CD4-positive, alpha-beta T cell treated with Interleukin-10 for 1 hour (primary cell): ENCODE measurements around the gene ENOSF1.
"Not testable (repeated sequence)": the region's sequence is repeated elsewhere in the genome, so short reads cannot be mapped to it uniquely, and the experiment has no call there.

Source experiments
- DNase-seq: peaks from one replicate; pipeline ENCODE4 v3.0.0-alpha.2; 2020

ENOSF1 gene

GRCh38 chr18:703213-703967, 9.0 kb downstream of the ENOSF1 start:
- DNase-seq = no peak

GRCh38 chr18:697800-698199, 14.6 kb downstream of the ENOSF1 start:
- DNase-seq = no peak

GRCh38 chr18:697012-697411, 15.4 kb downstream of the ENOSF1 start:
- DNase-seq = no peak

GRCh38 chr18:693466-694187, 18.8 kb downstream of the ENOSF1 start:
- no peak for DNase-seq

- no peak for DNase-seq
These were observed 19.6 kb downstream of the ENOSF1 start for GRCh38 chr18:692824-693223.

GRCh38 chr18:688323-688722, 24.1 kb downstream of the ENOSF1 start:
- no peak for DNase-seq

GRCh38 chr18:686339-687111, 25.9 kb downstream of the ENOSF1 start:
- DNase-seq = no peak

GRCh38 chr18:685438-685837, 27.0 kb downstream of the ENOSF1 start:
- no peak for DNase-seq

- DNase-seq = no peak
These were observed 28.9 kb downstream of the ENOSF1 start for GRCh38 chr18:683531-683930.

- DNase-seq = no peak
These were observed 29.6 kb downstream of the ENOSF1 start for GRCh38 chr18:682833-683232.

- not testable (repeated sequence) for DNase-seq
These were observed 30.0 kb downstream of the ENOSF1 start for GRCh38 chr18:682416-682815.

GRCh38 chr18:681985-682384, 30.4 kb downstream of the ENOSF1 start:
- peak; percentile 49 for DNase-seq

- no peak for DNase-seq
These were observed 32.0 kb downstream of the ENOSF1 start for GRCh38 chr18:680392-680791.

GRCh38 chr18:679516-679915, 32.9 kb downstream of the ENOSF1 start:
- DNase-seq = no peak

- no peak for DNase-seq
These were observed 33.8 kb downstream of the ENOSF1 start for GRCh38 chr18:678482-679182.

GRCh38 chr18:677951-678381, 34.5 kb downstream of the ENOSF1 start:
- no peak for DNase-seq

GRCh38 chr18:677145-677544, 35.3 kb downstream of the ENOSF1 start:
- DNase-seq = no peak

GRCh38 chr18:676736-677135, 35.7 kb downstream of the ENOSF1 start:
- DNase-seq = no peak

- DNase-seq = no peak
These were observed 36.4 kb downstream of the ENOSF1 start for GRCh38 chr18:676069-676468.

GRCh38 chr18:675307-675706, 37.1 kb downstream of the ENOSF1 start:
- no peak for DNase-seq

GRCh38 chr18:673769-674168, 38.7 kb downstream of the ENOSF1 start:
- DNase-seq = no peak

GRCh38 chr18:673317-673716, 39.1 kb downstream of the ENOSF1 start:
- no peak for DNase-seq

GRCh38 chr18:671405-671804, 41.0 kb downstream of the ENOSF1 start:
- no peak for DNase-seq
